Adrenal gland (tissue), 12 donors: ENCODE measurements around the gene LYPD1. TPM values are rescaled to one million over a fixed set of nuclear protein-coding genes. Genes with fewer than 3 reads are reported as not detected.

Experiments
- DNase-seq, 7 donors: peaks; one replicate each; pipeline ENCODE4 v3.0.0-alpha.2; 2019 to 2020
- H3K27ac ChIP-seq, 5 donors: fragments of 200-600 bp; sonication (generic) in 4 of 5; 1 replicate in 3 of 5; 2 replicates in 2 of 5; pipeline versions ENCODE4 v1.5.1 to v1.8.0; 2016 to 2020; ENCODE audit warnings: mild to moderate bottlenecking in 1 of 5
- H3K27me3 ChIP-seq: fragments of 200-600 bp; 2 replicates; pipeline ENCODE4 v1.8.0; 2021
- H3K36me3 ChIP-seq, 2 donors: fragments of 200-600 bp; replicated peaks in 1 of 2; 1 replicate in 1 of 2; 2 replicates in 1 of 2; pipeline versions ENCODE4 v1.5.1 to v1.8.0; 2018 to 2022
- H3K4me1 ChIP-seq, 2 donors: fragments of 200-600 bp; replicated peaks in 1 of 2; 1 replicate in 1 of 2; 2 replicates in 1 of 2; pipeline versions ENCODE4 v1.5.1 to v1.8.0; 2018 to 2021
- H3K4me3 ChIP-seq, 4 donors: fragments of 200-600 bp; sonication (generic) in 3 of 4; one replicate each; pipeline ENCODE4 v1.5.1; 2016 to 2018
- H3K9me3 ChIP-seq, 3 donors: fragments of 200-600 bp; sonication (generic) in 1 of 3; replicated peaks in 1 of 3; 1 replicate in 2 of 3; 2 replicates in 1 of 3; pipeline versions ENCODE4 v1.5.1 to v1.8.0; 2016 to 2021
- POLR2A ChIP-seq, 2 donors: fragments of 450-650 bp; IDR thresholded peaks; one replicate each; pipeline ENCODE4 v1.6.1; 2017; ENCODE audit warnings: antibody characterized with exemption in 2 of 2, mild to moderate bottlenecking in 2 of 2, moderate library complexity in 1 of 2
- WGBS, 4 donors: extraction: QIAGEN DNeasy Blood & Tissue Kit in 2 of 4; methylation state at CpG; one replicate each; pipeline versions ENCODE4 v1.1.5 to v1.1.7; 2013 to 2017; 5-methylcytosine and 5-hydroxymethylcytosine counted together
- intact Hi-C, 2 donors: fragments of 100-400 bp; cut with DNase I; formaldehyde crosslinking; loops; one replicate each; pipeline versions ENCODE4 v1.14.1 to v1.15.0; 2022 to 2023
- polyA plus RNA-seq, 3 donors: library from polyadenylated mRNA; stranded (reverse); fragments of 200-250 nt in 2 of 3; fragments of 350-450 nt in 1 of 3; fragmentation: Illumina TruSeq in 1 of 3; extraction: RNeasy Lipid Tissue Mini Kit (QIAGEN cat#74804) in 1 of 3; gene quantifications; one replicate each; pipeline ENCODE4 v1.2.3, GENCODE V29; 2013 to 2014
- total RNA-seq, 9 donors: library from RNA; depleted of rRNA in 4 of 9; stranded (reverse); fragments of >200 nt in 4 of 9; fragments of 120-200 nt in 1 of 9; fragmentation: NEBNext Ultra II Directional in 1 of 9; extraction: Animal tissue kit (Norgen Biotek cat#: 25700) in 1 of 9; gene quantifications; one replicate each; pipeline versions ENCODE4 v1.1.0 to v1.2.4, GENCODE V29; 2013 to 2023
- TF ChIP-seq, protein P1 (sequence below), 6 experiments: fragments of 450-650 bp in 4 of 6; fragments of 200-600 bp in 2 of 6; sonication (generic) in 1 of 6; IDR thresholded peaks; 1 replicate in 5 of 6; 2 replicates in 1 of 6; pipeline versions ENCODE4 v1.5.1 to v1.8.0; 2016 to 2021; ENCODE audit warnings: antibody characterized with exemption in 6 of 6, mild to moderate bottlenecking in 2 of 6, moderate library complexity in 1 of 6
- donor health status: healthy with polysubstance abuse.
- donor health status: Bipolar disorder and iron deficiency.
- donor health status: DM: yes; HTN: yes; CAD: no.
- donor health status: DM: no; HTN: no; CAD: no.
- donor health status: DM: no; HTN: no; CAD: no.
- donor health status: DM: yes; HTN: yes; CAD: no.

LYPD1 gene
- total and polyA plus RNA-seq, 12 donors: 0.22 to 6.9 (median 0.80) TPM; not detected in 2

DNA sequence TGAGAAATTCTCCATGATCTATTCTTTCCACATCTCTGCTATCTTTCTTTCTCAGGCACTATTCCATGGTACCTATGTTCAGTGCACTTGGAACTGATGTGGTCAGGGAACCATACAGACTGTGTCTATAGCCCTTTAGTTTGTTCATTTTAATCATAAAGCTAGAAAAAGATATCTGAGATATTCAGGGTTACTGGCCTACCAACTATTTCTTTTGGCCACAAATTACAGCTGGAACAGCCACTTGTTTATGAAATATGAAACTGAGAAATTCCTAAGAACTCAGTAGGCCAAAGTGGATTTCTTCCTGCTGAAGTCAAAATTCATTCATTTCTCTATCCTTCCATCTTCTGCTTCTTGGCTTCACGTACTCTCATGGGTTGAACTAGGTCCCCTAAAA is 22.8 kb upstream of the LYPD1 start:
- Histone ChIP-seq H3K4me3 (no peak overlapping the region), H3K27me3 (no peaks in the 10 kb centered on the region), H3K4me1 (no peaks in the 10 kb centered on the region), H3K9me3 (no peaks in the 10 kb centered on the region), H3K36me3 (no peaks in the 10 kb centered on the region), H3K27ac (no peak overlapping the region)
- WGBS, 4 donors: 71 to 91% (median 88%) methylated on average over 1 of the region's 1 CpG
- no peak for DNase-seq
- no peak for TF ChIP-seq POLR2A (IDR thresholded peaks at IDR 0.05)
- TF ChIP-seq, protein P1, sequence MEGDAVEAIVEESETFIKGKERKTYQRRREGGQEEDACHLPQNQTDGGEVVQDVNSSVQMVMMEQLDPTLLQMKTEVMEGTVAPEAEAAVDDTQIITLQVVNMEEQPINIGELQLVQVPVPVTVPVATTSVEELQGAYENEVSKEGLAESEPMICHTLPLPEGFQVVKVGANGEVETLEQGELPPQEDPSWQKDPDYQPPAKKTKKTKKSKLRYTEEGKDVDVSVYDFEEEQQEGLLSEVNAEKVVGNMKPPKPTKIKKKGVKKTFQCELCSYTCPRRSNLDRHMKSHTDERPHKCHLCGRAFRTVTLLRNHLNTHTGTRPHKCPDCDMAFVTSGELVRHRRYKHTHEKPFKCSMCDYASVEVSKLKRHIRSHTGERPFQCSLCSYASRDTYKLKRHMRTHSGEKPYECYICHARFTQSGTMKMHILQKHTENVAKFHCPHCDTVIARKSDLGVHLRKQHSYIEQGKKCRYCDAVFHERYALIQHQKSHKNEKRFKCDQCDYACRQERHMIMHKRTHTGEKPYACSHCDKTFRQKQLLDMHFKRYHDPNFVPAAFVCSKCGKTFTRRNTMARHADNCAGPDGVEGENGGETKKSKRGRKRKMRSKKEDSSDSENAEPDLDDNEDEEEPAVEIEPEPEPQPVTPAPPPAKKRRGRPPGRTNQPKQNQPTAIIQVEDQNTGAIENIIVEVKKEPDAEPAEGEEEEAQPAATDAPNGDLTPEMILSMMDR (IDR thresholded peaks at IDR 0.05): no peak
- intact Hi-C loops: no loop called here

DNA sequence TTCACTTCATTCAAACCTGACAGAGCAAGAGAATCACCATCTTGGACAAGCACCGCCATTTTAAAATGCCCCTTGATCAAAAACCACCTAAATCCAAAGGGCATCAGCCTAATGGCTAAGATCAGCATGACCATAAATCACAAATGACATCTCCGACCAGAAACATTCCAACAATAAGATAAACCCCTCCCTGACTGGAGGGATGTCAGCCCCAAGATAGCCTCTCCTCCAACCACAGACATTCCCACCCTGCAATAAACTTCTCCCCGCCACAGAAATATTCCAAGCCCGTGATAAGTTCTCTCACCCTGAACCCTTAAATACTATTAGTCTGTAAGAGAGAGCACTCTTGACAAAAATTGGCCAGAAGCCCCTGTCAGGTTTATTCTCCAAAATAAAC is 21.6 kb upstream of the LYPD1 start:
- intact Hi-C loops: no loop called here
- Histone ChIP-seq H3K27me3 (no peaks in the 10 kb centered on the region), H3K27ac (no peak overlapping the region), H3K4me1 (no peaks in the 10 kb centered on the region), H3K9me3 (no peaks in the 10 kb centered on the region), H3K36me3 (no peaks in the 10 kb centered on the region), H3K4me3 (no peak overlapping the region)
- no peak for DNase-seq
- TF ChIP-seq, protein P1 (IDR thresholded peaks at IDR 0.05): no peak
- no peak for TF ChIP-seq POLR2A (IDR thresholded peaks at IDR 0.05)
- WGBS, 4 donors: 73 to 82% (median 80%) methylated on average over 4 of the region's 4 CpGs

DNA sequence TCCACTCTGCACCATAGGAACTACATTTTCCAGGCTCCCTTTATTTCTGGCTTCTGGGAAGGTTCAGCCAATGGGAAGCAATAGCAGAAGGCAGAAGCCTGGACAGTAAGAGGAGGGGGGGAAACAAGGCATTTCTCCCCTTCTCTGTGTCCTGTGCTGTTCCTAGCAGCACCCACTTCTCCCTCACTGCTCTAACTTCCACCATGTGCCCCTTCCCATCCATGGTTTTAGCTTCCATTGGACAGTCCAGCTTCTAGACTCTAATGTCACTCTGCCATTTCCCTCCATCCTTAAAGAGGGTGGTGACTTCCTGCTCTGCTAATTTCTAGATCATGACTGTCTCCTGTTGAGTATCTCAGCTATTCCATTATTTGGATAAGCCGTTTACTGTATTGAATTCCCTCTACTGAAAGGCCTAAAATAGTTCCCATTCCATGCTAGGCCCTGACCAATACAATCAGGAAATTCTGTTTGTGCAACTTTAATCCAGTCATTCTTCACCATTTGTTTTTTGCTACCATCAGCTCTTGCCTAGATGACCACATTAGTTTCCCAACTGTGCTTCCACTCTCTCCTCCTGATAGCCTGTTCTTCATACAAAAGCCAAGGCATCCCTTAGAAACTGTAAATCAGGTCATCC is 20.8 kb upstream of the LYPD1 start:
- intact Hi-C loops: no loop called here
- no peak for DNase-seq

DNA sequence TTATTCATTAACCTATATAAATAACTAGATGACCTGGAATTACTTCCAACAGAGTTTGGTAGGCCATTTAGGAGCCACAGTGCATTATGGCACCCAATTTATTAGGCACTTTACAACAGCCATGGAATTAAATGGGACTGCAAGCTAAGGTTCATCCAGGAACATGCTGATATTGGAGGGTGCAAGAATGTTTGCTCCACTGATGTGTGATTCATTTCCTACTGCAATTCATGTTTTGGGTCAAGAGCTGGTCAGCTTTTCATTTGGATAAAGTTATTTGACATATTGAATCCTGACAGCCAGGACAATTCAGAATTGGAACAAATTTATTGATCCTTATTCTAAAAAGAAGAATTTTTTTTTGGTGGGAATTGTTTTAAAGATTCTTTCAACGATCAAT is 11.8 kb upstream of the LYPD1 start:
- no peak for TF ChIP-seq POLR2A (IDR thresholded peaks at IDR 0.05)
- TF ChIP-seq, protein P1 (IDR thresholded peaks at IDR 0.05): no peak
- Histone ChIP-seq H3K9me3 (no peaks in the 10 kb centered on the region), H3K27ac (no peak overlapping the region), H3K36me3 (no peaks in the 10 kb centered on the region), H3K4me1 (no peaks in the 10 kb centered on the region), H3K27me3 (no peaks in the 10 kb centered on the region), H3K4me3 (no peak overlapping the region)
- DNase-seq: no peak
- WGBS, 4 donors: 71 to 92% (median 83%) methylated on average over 1 of the region's 1 CpG
- intact Hi-C loops: no loop called here

More for the DNA sequence above, 20.8 kb upstream of the LYPD1 start:
- no peak overlapping the region for H3K27ac ChIP-seq
- no peaks in the 10 kb centered on the region for H3K4me1 ChIP-seq
- no peaks in the 10 kb centered on the region for H3K27me3 ChIP-seq
- H3K4me3 ChIP-seq: no peak overlapping the region
- WGBS, 4 donors: 66 to 79% (median 72%) methylated on average over 1 of the region's 1 CpG
- no peak for TF ChIP-seq POLR2A (IDR thresholded peaks at IDR 0.05)
- TF ChIP-seq, protein P1 (IDR thresholded peaks at IDR 0.05): no peak
- no peaks in the 10 kb centered on the region for H3K36me3 ChIP-seq
- no peaks in the 10 kb centered on the region for H3K9me3 ChIP-seq
